Stimulated activated CD4-positive, alpha-beta T cell treated with anti-CD3 and anti-CD28 coated beads, Interleukin-12 subunit alpha, Interleukin-12 subunit beta, amount 100 ng/mL, for 24 hours (primary cell): ENCODE measurements around the gene MPL.
"Not testable (repeated sequence)": the region's sequence is repeated elsewhere in the genome, so short reads cannot be mapped to it uniquely, and the experiment has no call there.

Experiments
- DNase-seq, 2 experiments: peaks; one replicate each; pipeline ENCODE4 v3.0.0-alpha.2; 2020; ENCODE audit warnings: low read depth in 2 of 2

MPL gene

DNA sequence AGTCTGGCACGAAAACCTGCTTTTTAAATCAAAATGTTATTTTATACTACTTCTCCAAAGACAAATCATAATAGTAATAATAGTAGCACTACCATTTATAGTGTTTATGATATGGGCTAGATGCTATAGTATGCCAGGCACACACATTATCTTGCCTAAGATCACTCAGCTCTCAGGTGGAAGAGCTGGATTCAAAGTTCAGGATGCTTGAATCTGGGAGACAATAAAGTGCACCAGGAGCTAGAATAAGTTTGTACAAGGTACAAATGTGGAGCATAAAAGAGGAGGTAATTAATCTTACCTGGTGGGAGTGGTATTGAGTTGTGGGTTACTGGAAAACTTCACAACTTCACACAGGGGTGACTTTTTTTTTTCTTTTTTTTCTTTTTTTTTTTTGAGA is 40.2 kb downstream of the MPL start:
- no peak for DNase-seq

DNA sequence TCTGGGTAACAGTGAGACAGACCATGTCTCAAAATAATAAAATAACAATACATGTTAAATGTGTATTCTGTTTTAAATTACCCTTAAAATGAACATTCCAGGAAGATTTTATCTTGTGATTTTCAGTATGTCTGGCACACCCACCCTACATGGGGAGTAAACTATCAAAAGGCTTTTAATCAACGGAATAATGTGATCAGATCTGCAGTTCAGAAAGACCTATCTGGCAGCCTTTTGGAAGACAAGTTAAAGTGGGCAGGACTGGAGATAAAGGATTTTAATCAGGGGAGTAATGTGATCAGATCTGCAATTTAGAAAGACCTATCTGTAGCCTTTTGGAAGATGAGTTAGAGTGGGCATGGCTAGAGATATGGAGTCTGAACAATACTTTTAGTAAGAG is 41.9 kb downstream of the MPL start:
- no peak for DNase-seq

- DNase-seq: no peak
These were observed 44.0 kb downstream of the MPL start for GRCh38 chr1:43381612-43382011.

DNA sequence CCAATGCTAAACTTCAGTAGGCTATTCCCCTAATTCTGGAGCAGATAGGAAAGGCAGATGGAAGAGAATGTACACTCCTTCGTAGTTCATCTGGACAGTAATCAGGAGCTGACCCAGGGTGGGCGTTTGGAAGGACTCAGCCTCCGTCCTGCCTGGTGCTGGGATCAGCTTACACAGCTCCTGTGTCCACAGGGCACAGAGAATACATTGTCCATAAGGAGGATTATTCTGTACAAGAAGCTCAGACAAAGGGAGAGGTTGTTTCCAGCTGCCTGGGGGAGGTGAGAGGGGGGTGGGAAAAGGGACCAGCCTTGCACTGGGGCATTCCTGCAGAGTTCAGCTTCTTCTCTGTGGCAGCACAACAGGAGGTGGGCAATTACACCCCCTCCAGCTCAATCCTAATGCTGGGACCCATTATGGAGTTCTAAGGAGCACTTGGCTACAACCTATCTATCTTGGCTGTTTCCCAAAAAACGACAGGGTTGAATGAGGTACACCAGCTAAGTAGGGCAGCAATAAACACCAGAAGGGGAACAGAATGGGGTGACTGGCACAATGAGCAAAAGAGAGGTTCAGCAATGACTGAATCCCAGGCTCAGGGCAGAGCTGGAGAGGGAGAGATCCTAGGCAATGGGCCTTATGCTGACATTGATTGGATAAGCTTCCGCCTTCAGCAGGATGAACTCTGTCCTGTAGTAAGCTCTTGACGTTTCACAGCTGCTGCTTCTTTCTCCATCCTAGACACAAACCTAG is 44.6 kb downstream of the MPL start:
- no peak for DNase-seq

DNA sequence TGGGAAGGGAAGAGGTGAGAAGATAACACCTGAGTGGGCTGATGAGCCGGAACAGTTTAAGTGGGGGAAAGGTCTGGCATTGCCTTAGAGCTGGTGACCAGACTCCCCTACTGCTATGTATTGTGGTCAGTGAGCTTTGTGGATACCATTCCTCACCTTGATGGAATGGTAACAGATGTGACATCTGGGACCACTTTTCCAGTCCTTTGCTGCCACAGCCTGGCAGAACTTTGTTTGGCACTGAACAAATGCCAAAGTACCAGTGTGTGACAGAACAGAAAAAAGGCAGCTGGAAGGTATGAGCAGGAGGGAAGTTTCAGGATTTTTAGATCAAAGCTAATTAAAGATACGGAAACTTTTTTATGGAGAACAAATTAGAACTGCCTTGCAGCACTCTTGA is 45.8 kb downstream of the MPL start:
- no peak for DNase-seq

DNA sequence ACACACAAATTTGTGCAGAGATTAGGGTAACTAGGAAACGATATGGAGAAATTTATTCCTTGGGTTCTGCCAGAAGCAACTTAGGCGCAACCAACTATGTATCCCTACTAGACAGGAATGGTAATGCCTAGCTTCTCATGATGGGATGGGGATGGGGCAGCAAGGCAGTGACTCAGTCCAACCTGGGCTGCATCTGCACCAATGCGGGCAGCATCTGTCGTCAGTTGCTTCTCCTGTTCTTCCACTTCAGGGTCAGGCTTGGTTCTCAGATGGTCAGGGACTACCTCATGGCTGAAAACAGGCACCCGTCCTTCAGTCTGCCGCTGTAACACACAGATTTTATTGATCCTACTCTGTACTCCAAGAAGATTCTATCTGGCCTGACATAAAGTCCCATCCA is 49.1 kb downstream of the MPL start:
- no peak for DNase-seq

GRCh38 chr1:43387976-43388599 is 50.5 kb downstream of the MPL start:
- no peak for DNase-seq

DNA sequence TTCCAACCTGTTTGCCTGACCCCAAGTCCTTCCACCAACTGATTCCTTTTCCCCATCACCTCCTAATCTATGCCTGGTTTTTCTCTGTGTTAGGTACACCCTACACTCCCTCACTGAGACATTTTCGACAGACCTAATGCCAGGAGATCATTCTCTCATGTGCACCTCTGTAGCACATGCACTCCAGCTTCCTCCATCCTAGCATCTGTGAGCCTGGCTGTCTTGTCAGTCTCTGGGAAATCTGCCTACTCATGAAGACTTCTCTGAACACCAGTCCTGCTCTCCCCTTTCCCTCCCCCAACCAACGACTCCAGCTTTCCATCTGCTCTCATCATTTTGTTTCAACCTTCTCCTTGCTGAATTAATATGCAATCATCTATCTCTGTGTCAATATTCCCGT is 51.0 kb downstream of the MPL start:
- DNase-seq: no peak

- DNase-seq: peak; percentile 93 to 94
These were observed 52.0 kb downstream of the MPL start, which contains the start of the genes MED8 and SZT2 for GRCh38 chr1:43389326-43390313. Gene MED8, minus strand, starts transcription at chr1:43389800. Its CDS starts 36 bp downstream, at chr1:43389764. Gene SZT2, plus strand, starts transcription at chr1:43389899. Its CDS starts 70 bp downstream, at chr1:43389969.

GRCh38 chr1:43392702-43393101 is 55.1 kb downstream of the MPL start:
- DNase-seq: no peak

GRCh38 chr1:43395523-43395922 is 57.9 kb downstream of the MPL start:
- no peak for DNase-seq

DNA sequence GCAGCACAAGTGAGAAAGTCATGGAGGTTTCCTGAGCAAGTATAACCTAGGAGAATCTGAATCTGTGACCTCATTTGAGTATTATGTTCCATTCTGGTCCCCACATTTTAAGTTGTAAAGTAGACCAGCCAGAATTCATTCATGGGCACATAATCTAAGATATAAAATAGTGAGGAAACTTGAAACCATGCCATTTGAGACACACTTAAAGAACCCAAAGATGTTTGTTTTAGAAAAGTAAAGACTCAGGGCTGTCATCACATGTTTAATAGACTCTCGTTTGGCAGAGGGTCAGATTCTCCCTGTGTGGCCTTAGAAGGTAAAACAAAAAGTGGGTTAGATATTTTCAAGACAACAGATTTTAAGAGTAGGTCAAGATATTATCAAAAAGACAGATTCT is 58.4 kb downstream of the MPL start:
- DNase-seq: no peak

GRCh38 chr1:43398227-43398626 is 60.6 kb downstream of the MPL start:
- no peak for DNase-seq

DNA sequence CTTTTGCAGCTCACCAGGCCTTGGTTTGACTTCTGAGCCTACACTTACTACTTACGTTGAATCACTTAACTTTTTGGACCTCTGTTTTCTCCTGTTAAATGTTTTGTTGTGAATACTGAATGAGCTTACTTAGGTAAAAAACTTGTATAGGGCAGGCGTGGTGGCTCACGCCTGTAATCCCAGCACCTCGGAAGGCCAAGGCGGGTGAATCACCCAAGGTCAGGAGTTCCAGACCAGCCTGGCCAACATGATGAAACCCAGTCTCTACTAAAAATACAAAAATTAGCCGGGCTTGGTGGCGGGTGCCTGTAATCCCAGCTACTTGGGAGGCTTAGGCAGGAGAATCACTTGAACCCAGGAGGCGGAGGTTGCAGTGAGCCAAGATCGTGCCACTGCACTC is 62.8 kb downstream of the MPL start:
- not testable (repeated sequence) for DNase-seq

DNA sequence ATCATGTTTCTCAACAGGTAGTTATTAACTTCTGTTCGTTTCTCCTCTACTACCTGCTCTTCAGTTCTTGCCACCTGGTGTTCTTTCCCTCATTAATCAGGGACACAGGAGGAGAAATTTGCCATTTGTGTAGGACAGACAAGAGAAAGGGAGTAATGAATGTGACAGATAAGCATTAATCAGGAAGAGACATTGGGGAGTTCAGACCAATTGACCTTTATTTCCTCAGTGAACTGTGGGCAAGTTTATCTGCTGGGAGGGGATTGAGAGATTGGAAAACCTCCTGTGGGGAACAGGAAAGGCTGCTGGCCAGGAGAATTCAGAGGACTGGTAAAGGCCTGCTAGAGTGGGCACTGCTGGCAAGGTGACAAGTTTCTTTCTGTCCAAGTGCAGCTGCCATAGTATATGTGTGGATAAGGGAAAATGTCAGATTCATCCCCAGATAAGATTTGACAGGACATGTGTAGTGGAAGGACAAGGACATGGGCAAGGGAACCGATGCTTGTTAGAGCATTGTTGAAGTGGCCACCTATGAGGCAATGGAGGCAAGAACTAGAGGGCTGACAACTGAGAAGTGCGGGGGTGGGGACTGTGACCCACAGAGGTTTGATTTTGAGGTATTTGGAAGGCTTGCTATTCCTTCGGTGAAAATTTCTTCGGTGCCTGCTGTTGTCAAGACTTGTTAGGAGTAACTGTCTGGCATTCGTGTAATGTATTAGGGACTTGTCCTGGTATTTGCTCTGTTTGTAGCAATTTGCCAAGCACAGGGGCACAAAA is 64.7 kb downstream of the MPL start:
- no peak for DNase-seq
